Measurements from ENCODE around the gene FOXD2.

DNA sequence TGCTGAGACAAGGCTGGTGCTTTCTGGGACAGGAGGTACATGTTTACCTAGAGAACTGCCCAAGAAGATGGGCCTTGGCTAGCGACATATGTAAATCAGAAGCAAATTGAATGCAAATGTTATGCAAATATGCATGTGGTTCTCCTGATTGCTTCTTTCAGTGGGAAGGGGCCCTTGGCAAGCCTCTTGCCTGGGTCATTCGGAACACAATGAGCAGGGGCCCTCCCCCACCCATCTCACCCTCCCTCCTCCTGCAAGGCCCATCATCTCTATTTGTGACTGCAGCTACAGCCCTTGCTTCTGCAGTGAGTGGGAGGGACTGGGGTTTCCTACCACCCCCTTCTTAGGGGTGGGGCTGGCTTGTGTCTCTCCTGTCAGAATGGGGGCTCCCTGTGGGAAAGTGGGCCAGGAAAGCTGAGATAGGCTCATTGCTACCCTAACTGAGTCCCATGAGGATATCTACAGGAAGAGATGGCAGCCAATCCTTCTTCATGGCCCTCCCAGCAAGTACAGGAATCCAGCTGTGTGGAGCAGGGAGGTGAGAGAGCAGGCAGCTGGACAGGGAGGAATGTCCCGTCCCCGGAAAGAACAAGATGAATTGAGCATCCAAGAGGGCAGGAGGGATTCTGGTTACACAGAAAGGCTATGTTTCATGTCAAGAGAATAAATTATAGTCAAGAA lies 31.0 kb downstream of the FOXD2 start:
- TF ChIP-seq, protein P1, sequence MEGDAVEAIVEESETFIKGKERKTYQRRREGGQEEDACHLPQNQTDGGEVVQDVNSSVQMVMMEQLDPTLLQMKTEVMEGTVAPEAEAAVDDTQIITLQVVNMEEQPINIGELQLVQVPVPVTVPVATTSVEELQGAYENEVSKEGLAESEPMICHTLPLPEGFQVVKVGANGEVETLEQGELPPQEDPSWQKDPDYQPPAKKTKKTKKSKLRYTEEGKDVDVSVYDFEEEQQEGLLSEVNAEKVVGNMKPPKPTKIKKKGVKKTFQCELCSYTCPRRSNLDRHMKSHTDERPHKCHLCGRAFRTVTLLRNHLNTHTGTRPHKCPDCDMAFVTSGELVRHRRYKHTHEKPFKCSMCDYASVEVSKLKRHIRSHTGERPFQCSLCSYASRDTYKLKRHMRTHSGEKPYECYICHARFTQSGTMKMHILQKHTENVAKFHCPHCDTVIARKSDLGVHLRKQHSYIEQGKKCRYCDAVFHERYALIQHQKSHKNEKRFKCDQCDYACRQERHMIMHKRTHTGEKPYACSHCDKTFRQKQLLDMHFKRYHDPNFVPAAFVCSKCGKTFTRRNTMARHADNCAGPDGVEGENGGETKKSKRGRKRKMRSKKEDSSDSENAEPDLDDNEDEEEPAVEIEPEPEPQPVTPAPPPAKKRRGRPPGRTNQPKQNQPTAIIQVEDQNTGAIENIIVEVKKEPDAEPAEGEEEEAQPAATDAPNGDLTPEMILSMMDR (IDR thresholded peaks at IDR 0.05) = no peak
- TF ChIP-seq POLR2A (IDR thresholded peaks at IDR 0.05) = no peak

Measured in body of pancreas (tissue), 4 donors.